H9 (cell line): ENCODE results near the gene CCDC40. TPM values are rescaled to one million over a fixed set of nuclear protein-coding genes. Genes with fewer than 3 reads are reported as not detected.

Experiments used
- DNase-seq: peaks from one replicate; pipeline ENCODE4 v3.0.0-alpha.2; 2017
- H2AFZ ChIP-seq: one replicate; pipeline ENCODE4 v1.6.1; 2013; ENCODE audit warnings: mild to moderate bottlenecking, low read length, control low read depth, moderate library complexity
- H2AK5ac ChIP-seq: 2 replicates; pipeline ENCODE4 v1.6.1; 2013; ENCODE audit warnings: low read length, control low read depth, mixed read lengths; ENCODE audit not compliant: insufficient read length
- H2BK120ac ChIP-seq: one replicate; pipeline ENCODE4 v1.6.1; 2013; ENCODE audit warnings: low read depth, mild to moderate bottlenecking, low read length, control low read depth, inconsistent platforms; ENCODE audit not compliant: poor library complexity, severe bottlenecking
- H2BK12ac ChIP-seq: 2 replicates; pipeline ENCODE4 v1.6.1; 2013; ENCODE audit warnings: low read length, control low read depth, mixed read lengths, low read depth; ENCODE audit not compliant: insufficient read length
- H2BK15ac ChIP-seq: 2 replicates; pipeline ENCODE4 v1.6.1; 2013; ENCODE audit warnings: low read depth, low read length, control low read depth
- H2BK20ac ChIP-seq: one replicate; pipeline ENCODE4 v1.6.1; 2013; ENCODE audit warnings: low read depth, mild to moderate bottlenecking, low read length, control low read depth, inconsistent platforms; ENCODE audit not compliant: poor library complexity, severe bottlenecking
- H2BK5ac ChIP-seq: 2 replicates; pipeline ENCODE4 v1.6.1; 2013; ENCODE audit warnings: low read length, control low read depth, mixed read lengths; ENCODE audit not compliant: insufficient read length
- H3K14ac ChIP-seq: 2 replicates; pipeline ENCODE4 v1.6.1; 2013; ENCODE audit warnings: low read length, control low read depth; ENCODE audit not compliant: insufficient read depth
- H3K18ac ChIP-seq: 2 replicates; pipeline ENCODE4 v1.6.1; 2013; ENCODE audit warnings: low read depth, mild to moderate bottlenecking, mixed read lengths, low read length, control low read depth; ENCODE audit not compliant: insufficient read length
- H3K23ac ChIP-seq: 2 replicates; pipeline ENCODE4 v1.6.1; 2013; ENCODE audit warnings: low read length, control low read depth, mixed read lengths, low read depth; ENCODE audit not compliant: insufficient read length
- H3K23me2 ChIP-seq: 2 replicates; pipeline ENCODE4 v1.6.1; 2013; ENCODE audit warnings: low read depth, mild to moderate bottlenecking, mixed read lengths, low read length, control low read depth; ENCODE audit not compliant: insufficient read length, poor library complexity, severe bottlenecking
- H3K27ac ChIP-seq: 2 replicates; pipeline ENCODE4 v1.5.1; 2013; ENCODE audit warnings: low read length, control low read depth, mixed read lengths, low read depth; ENCODE audit not compliant: insufficient read length
- H3K27me3 ChIP-seq: 2 replicates; pipeline ENCODE4 v1.6.1; 2013; ENCODE audit warnings: low read length, control low read depth, inconsistent platforms; ENCODE audit not compliant: insufficient read depth
- H3K4ac ChIP-seq: 2 replicates; pipeline ENCODE4 v1.6.1; 2013; ENCODE audit warnings: low read depth, mild to moderate bottlenecking, control low read depth, inconsistent platforms, low read length, moderate library complexity
- H3K4me1 ChIP-seq: 2 replicates; pipeline ENCODE4 v1.6.1; 2013; ENCODE audit warnings: low read length, control low read depth, inconsistent platforms; ENCODE audit not compliant: insufficient read depth
- H3K4me2 ChIP-seq: 2 replicates; pipeline ENCODE4 v1.6.1; 2013; ENCODE audit warnings: low read length, control low read depth, mixed read lengths; ENCODE audit not compliant: insufficient read length, insufficient read depth
- H3K56ac ChIP-seq: 2 replicates; pipeline ENCODE4 v1.6.1; 2013; ENCODE audit warnings: low read depth, mild to moderate bottlenecking, mixed read lengths, low read length, control low read depth; ENCODE audit not compliant: insufficient read length
- H3K79me1 ChIP-seq: 2 replicates; pipeline ENCODE4 v1.6.1; 2013; ENCODE audit warnings: low read depth, mild to moderate bottlenecking, moderate library complexity, low read length, control low read depth, inconsistent platforms; ENCODE audit not compliant: insufficient read depth, poor library complexity, severe bottlenecking
- H3K79me2 ChIP-seq: 2 replicates; pipeline ENCODE4 v1.6.1; 2013; ENCODE audit warnings: low read length, control low read depth, inconsistent platforms; ENCODE audit not compliant: insufficient read depth
- H3K9ac ChIP-seq: 2 replicates; pipeline ENCODE4 v1.6.1; 2013; ENCODE audit warnings: low read length, control low read depth, mixed read lengths; ENCODE audit not compliant: insufficient read length; ENCODE audit errors: extremely low read depth
- H3K9me3 ChIP-seq: one replicate; pipeline ENCODE4 v1.6.1; 2013; ENCODE audit warnings: low read depth, low read length, inconsistent platforms; ENCODE audit not compliant: control insufficient read depth
- H3T11ph ChIP-seq: one replicate; pipeline ENCODE4 v1.6.1; 2013; ENCODE audit warnings: mild to moderate bottlenecking, low read length, control low read depth, inconsistent platforms
- H4K20me1 ChIP-seq: one replicate; pipeline ENCODE4 v1.6.1; 2013; ENCODE audit not compliant: control insufficient read depth, insufficient read length, insufficient read depth
- H4K5ac ChIP-seq: 2 replicates; pipeline ENCODE4 v1.6.1; 2013; ENCODE audit warnings: low read depth, mild to moderate bottlenecking, mixed read lengths, low read length, control low read depth; ENCODE audit not compliant: insufficient read length
- H4K8ac ChIP-seq: replicated peaks from 2 replicates; pipeline ENCODE4 v1.6.1; 2013; ENCODE audit warnings: low read length, control low read depth, mixed read lengths, low read depth; ENCODE audit not compliant: insufficient read length
- H4K91ac ChIP-seq: 2 replicates; pipeline ENCODE4 v1.6.1; 2013; ENCODE audit warnings: low read depth, mild to moderate bottlenecking, moderate library complexity, mixed read lengths, low read length, control low read depth; ENCODE audit not compliant: insufficient read length
- H3K27ac Mint-ChIP-seq, 3 experiments: 2 replicates in 2 of 3; 3 replicates in 1 of 3; pipeline ENCODE4 v1.8.0; 2020 to 2021; ENCODE audit warnings: mixed read lengths in 3 of 3, mild to moderate bottlenecking in 1 of 3, moderate library complexity in 1 of 3
- H3K27me3 Mint-ChIP-seq: 2 replicates; pipeline ENCODE4 v1.8.0; 2021; ENCODE audit warnings: low read depth, mild to moderate bottlenecking, moderate library complexity, mixed read lengths
- H3K36me3 Mint-ChIP-seq, 3 experiments: 2 replicates in 2 of 3; 3 replicates in 1 of 3; pipeline ENCODE4 v1.8.0; 2020 to 2021; ENCODE audit warnings: low read depth in 3 of 3, mixed read lengths in 3 of 3; ENCODE audit not compliant: insufficient read depth in 1 of 3
- H3K4me1 Mint-ChIP-seq, 2 experiments: 2 replicates each; pipeline ENCODE4 v1.8.0; 2020; ENCODE audit warnings: mixed read lengths in 2 of 2
- H3K4me3 Mint-ChIP-seq, 2 experiments: 2 replicates in 1 of 2; 3 replicates in 1 of 2; pipeline ENCODE4 v1.8.0; 2020 to 2021; ENCODE audit warnings: mild to moderate bottlenecking in 2 of 2, mixed read lengths in 2 of 2, moderate library complexity in 1 of 2
- H3K9me3 Mint-ChIP-seq, 2 experiments: 2 replicates in 1 of 2; 3 replicates in 1 of 2; pipeline ENCODE4 v1.8.0; 2020; ENCODE audit warnings: mild to moderate bottlenecking in 2 of 2, mixed read lengths in 2 of 2, moderate library complexity in 1 of 2
- WGBS: extraction: QIAGEN DNeasy Blood & Tissue Kit; methylation state at CpG from one replicate; pipeline ENCODE4 v1.1.7; 2013; ENCODE audit warnings: missing lambda C conversion rate, low lambda C conversion rate, mixed read lengths; ENCODE audit not compliant: insufficient read length; ENCODE audit errors: extremely low coverage; 5-methylcytosine and 5-hydroxymethylcytosine counted together
- total RNA-seq: library from RNA; stranded (reverse); gene quantifications from 2 replicates; pipeline ENCODE4 v1.2.1, GENCODE V29; 2021
- TF ChIP-seq, protein P1 (sequence below): fragments of 200-600 bp; sonication (generic); conservative IDR thresholded peaks from 3 replicates; pipeline ENCODE4 v1.8.0; 2021; ENCODE audit warnings: antibody characterized with exemption, mild to moderate bottlenecking

Gene CCDC40
- total RNA-seq, 1 experiment from 2014 or later = 8.9 TPM

DNA sequence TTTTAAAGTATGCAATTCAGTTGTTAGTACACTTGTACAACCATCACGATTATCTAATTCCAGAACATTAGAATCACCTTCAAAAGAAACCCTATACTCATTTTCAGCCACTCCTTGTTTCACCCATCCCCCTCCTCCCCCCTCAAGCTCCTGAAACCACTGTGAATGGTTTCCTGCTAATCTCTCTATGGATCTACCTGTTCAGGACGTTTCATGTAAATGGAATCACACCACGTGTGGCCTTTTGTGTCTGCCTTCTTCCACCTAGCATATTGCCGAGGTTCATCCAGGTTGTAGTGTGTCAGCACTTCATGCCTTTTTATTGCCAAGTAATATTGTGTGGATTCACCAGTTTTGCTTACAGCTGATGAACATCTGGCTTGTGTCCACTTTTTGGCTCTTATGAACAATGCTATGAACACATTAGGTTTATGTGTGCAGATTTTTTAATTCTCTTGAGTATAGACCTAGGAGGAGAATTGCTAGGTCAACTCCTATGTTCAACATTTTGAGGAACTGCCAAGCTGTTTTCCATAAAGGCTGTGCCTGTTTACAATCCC is 92.6 kb downstream of the CCDC40 start:
- Histone ChIP-seq H3K27ac (no peak overlapping the region), H3K4me2 (no peak overlapping the region), H2BK120ac (no peak overlapping the region), H3K9ac (no peak overlapping the region), H2AK5ac (no peak overlapping the region), H3K79me1 (no peaks in the 10 kb centered on the region), H2BK12ac (no peak overlapping the region), H3K27me3 (no peaks in the 10 kb centered on the region), H3K23ac (no peak overlapping the region), H3K9me3 (no peaks in the 10 kb centered on the region), H2BK20ac (no peak overlapping the region), H3K79me2 (no peaks in the 10 kb centered on the region), H3K14ac (no peak overlapping the region), H4K20me1 (no peaks in the 10 kb centered on the region), H2AFZ (no peak overlapping the region), H2BK5ac (no peak overlapping the region), H3K56ac (no peak overlapping the region), H3K4me1 (peaks cover 6% of the 10 kb centered on the region; the same call in 1 of the 2 replicates), H4K8ac (no peak overlapping the region), H3T11ph (no peak overlapping the region), H3K23me2 (no peaks in the 10 kb centered on the region), H4K91ac (no peak overlapping the region), H3K4ac (no peak overlapping the region), H3K18ac (no peak overlapping the region), H4K5ac (no peak overlapping the region), H2BK15ac (no peak overlapping the region)
- no CpG with 5 or more reads among the region's 4 CpGs for WGBS
- TF ChIP-seq, protein P1, sequence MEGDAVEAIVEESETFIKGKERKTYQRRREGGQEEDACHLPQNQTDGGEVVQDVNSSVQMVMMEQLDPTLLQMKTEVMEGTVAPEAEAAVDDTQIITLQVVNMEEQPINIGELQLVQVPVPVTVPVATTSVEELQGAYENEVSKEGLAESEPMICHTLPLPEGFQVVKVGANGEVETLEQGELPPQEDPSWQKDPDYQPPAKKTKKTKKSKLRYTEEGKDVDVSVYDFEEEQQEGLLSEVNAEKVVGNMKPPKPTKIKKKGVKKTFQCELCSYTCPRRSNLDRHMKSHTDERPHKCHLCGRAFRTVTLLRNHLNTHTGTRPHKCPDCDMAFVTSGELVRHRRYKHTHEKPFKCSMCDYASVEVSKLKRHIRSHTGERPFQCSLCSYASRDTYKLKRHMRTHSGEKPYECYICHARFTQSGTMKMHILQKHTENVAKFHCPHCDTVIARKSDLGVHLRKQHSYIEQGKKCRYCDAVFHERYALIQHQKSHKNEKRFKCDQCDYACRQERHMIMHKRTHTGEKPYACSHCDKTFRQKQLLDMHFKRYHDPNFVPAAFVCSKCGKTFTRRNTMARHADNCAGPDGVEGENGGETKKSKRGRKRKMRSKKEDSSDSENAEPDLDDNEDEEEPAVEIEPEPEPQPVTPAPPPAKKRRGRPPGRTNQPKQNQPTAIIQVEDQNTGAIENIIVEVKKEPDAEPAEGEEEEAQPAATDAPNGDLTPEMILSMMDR = no peak
- peaks cover 22 to 34% of the 10 kb centered on the region in 2 experiments for H3K4me1 Mint-ChIP-seq
- peaks cover 3% of the 10 kb centered on the region; the same call in 1 of the 2 replicates for H3K27me3 Mint-ChIP-seq
- 0 out of 7 replicates have a peak overlapping the region, but pooled peaks of 2 of the 3 experiments have one; percentile 18 to 47 for H3K27ac Mint-ChIP-seq
- H3K36me3 Mint-ChIP-seq = peaks cover 3 to 16% (median 16%) of the 10 kb centered on the region in 3 experiments; a peak in 6 of 7 replicates
- no peak overlapping the region for H3K4me3 Mint-ChIP-seq
- H3K9me3 Mint-ChIP-seq = no peaks in the 10 kb centered on the region
- DNase-seq = no peak
